HG03378 (cell line): ENCODE results near the gene PPIL6.
A peak's percentile ranks its signal among the peaks of the same experiment; 100 is the strongest.

ENCODE experiments used
- ATAC-seq: cut with Tn5 transposase; IDR thresholded peaks from one replicate; pipeline ENCODE4 v1.9.1; 2021; ENCODE audit warnings: mild to moderate bottlenecking, moderate library complexity; ENCODE audit not compliant: unreplicated experiment

Gene PPIL6

GRCh38 chr6:109449795-109450673, 9.6 kb upstream of the PPIL6 start:
- ATAC-seq, result no peak

- ATAC-seq, result no peak
Observed at GRCh38 chr6:109449064-109449794, 8.8 kb upstream of the PPIL6 start.

- no peak for ATAC-seq
Observed at GRCh38 chr6:109448615-109449014, 8.2 kb upstream of the PPIL6 start.

GRCh38 chr6:109447878-109448555, 7.6 kb upstream of the PPIL6 start:
- no peak for ATAC-seq

GRCh38 chr6:109447087-109447486, 6.7 kb upstream of the PPIL6 start:
- no peak for ATAC-seq

GRCh38 chr6:109446541-109446940, 6.1 kb upstream of the PPIL6 start:
- ATAC-seq, result no peak

GRCh38 chr6:109446072-109446471, 5.6 kb upstream of the PPIL6 start:
- ATAC-seq, result no peak

GRCh38 chr6:109445382-109445781, 5.0 kb upstream of the PPIL6 start:
- no peak for ATAC-seq

- ATAC-seq, result no peak
Observed at GRCh38 chr6:109443425-109443950, 3.1 kb upstream of the PPIL6 start.

GRCh38 chr6:109442393-109442924, 2.0 kb upstream of the PPIL6 start:
- ATAC-seq, result no peak

GRCh38 chr6:109441069-109441816, 815 bp upstream of the PPIL6 start:
- peak; percentile 20 for ATAC-seq

- no peak for ATAC-seq
Observed at GRCh38 chr6:109436041-109436440, 4.4 kb downstream of the PPIL6 start.

GRCh38 chr6:109434456-109434855, 6.0 kb downstream of the PPIL6 start:
- ATAC-seq, result no peak

GRCh38 chr6:109429496-109429895, 10.9 kb downstream of the PPIL6 start:
- no peak for ATAC-seq

GRCh38 chr6:109428889-109429477, 11.4 kb downstream of the PPIL6 start:
- ATAC-seq, result no peak

GRCh38 chr6:109424946-109425345, 15.5 kb downstream of the PPIL6 start:
- ATAC-seq, result no peak

- no peak for ATAC-seq
Observed at GRCh38 chr6:109421184-109421583, 19.2 kb downstream of the PPIL6 start.

- no peak for ATAC-seq
Observed at GRCh38 chr6:109420751-109421150, 19.7 kb downstream of the PPIL6 start.

- no peak for ATAC-seq
Observed at GRCh38 chr6:109417646-109418045, 22.8 kb downstream of the PPIL6 start.

GRCh38 chr6:109411034-109411433, 29.4 kb downstream of the PPIL6 start:
- no peak for ATAC-seq
